Neural cell (in vitro differentiated cells): ENCODE data around the gene RABGGTA. TPM values are rescaled to one million over a fixed set of nuclear protein-coding genes. Genes with fewer than 3 reads are reported as not detected.
A peak's percentile ranks its signal among the peaks of the same experiment; 100 is the strongest.

Experiments used
- H2AFZ ChIP-seq: fragments of 200-600, 300-800 bp; sonication (generic), shearing (Covaris generic); 2 replicates; pipeline ENCODE4 v1.6.0; 2014; ENCODE audit warnings: low read depth, mild to moderate bottlenecking, antibody characterized with exemption, low read length, moderate library complexity
- H3F3A ChIP-seq: fragments of 200-600 bp; shearing (Covaris generic); 2 replicates; pipeline ENCODE4 v1.6.1; 2016; ENCODE audit warnings: mild to moderate bottlenecking, moderate library complexity, mixed read lengths, antibody characterized with exemption, low read length; ENCODE audit not compliant: insufficient read depth, poor library complexity, severe bottlenecking
- H3K27ac ChIP-seq: fragments of 200-600, 300-800 bp; sonication (generic), shearing (Covaris generic); 2 replicates; pipeline ENCODE4 v1.5.1; 2014; ENCODE audit warnings: mild to moderate bottlenecking, low read length, moderate library complexity
- H3K27me3 ChIP-seq: fragments of 300-800, 200-600 bp; sonication (generic), shearing (Covaris generic); 2 replicates; pipeline ENCODE4 v1.6.0; 2014; ENCODE audit warnings: mild to moderate bottlenecking, low read depth, low read length, moderate library complexity; ENCODE audit not compliant: insufficient read depth
- H3K36me3 ChIP-seq: fragments of 300-800, 200-600 bp; sonication (generic), shearing (Covaris generic); 2 replicates; pipeline ENCODE4 v1.5.1; 2014; ENCODE audit warnings: mild to moderate bottlenecking, antibody characterized with exemption, low read length, moderate library complexity; ENCODE audit not compliant: insufficient read depth
- H3K4me2 ChIP-seq: fragments of 300-800, 200-600 bp; sonication (generic), shearing (Covaris generic); 2 replicates; pipeline ENCODE4 v1.6.0; 2014; ENCODE audit warnings: mild to moderate bottlenecking, low read length
- H3K4me3 ChIP-seq: fragments of 300-800, 200-600 bp; sonication (generic), shearing (Covaris generic); 2 replicates; pipeline ENCODE4 v1.5.1; 2014; ENCODE audit warnings: mild to moderate bottlenecking, low read length, moderate library complexity
- H3K79me2 ChIP-seq: fragments of 200-600 bp; shearing (Covaris generic); replicated peaks from 2 replicates; pipeline ENCODE4 v1.6.0; 2014; ENCODE audit warnings: mild to moderate bottlenecking, low read length, moderate library complexity; ENCODE audit not compliant: insufficient read depth
- H3K9ac ChIP-seq: fragments of 300-800, 200-600 bp; sonication (generic), shearing (Covaris generic); 2 replicates; pipeline ENCODE4 v1.6.1; 2016; ENCODE audit warnings: mild to moderate bottlenecking, low read length, mixed read lengths
- H3K9me2 ChIP-seq: fragments of 200-600 bp; shearing (Covaris generic); 2 replicates; pipeline ENCODE4 v1.6.1; 2016; ENCODE audit warnings: mild to moderate bottlenecking, low read length, mixed read lengths; ENCODE audit not compliant: insufficient read depth
- H3K9me3 ChIP-seq: fragments of 200-600, 300-800 bp; sonication (generic), shearing (Covaris generic); 2 replicates; pipeline ENCODE4 v1.6.1; 2016; ENCODE audit warnings: mild to moderate bottlenecking, mixed run types, low read length, moderate library complexity, mixed read lengths
- H4K20me1 ChIP-seq: fragments of 200-600 bp; shearing (Covaris generic); 2 replicates; pipeline ENCODE4 v1.6.1; 2016; ENCODE audit warnings: mild to moderate bottlenecking, mixed run types; ENCODE audit not compliant: insufficient read depth
- EP300 ChIP-seq: fragments of 450-650 bp; conservative IDR thresholded peaks from 2 replicates; pipeline ENCODE4 v1.6.1; 2014; ENCODE audit warnings: antibody characterized with exemption, mild to moderate bottlenecking, moderate library complexity; ENCODE audit not compliant: poor library complexity, severe bottlenecking
- EZH2 ChIP-seq: fragments of 200-600, 300-800 bp; shearing (Covaris generic), sonication (generic); IDR thresholded peaks from 2 replicates; pipeline ENCODE4 v1.6.1; 2014; ENCODE audit warnings: antibody characterized with exemption, low read length, borderline replicate concordance, mild to moderate bottlenecking; ENCODE audit not compliant: insufficient read depth, poor library complexity, severe bottlenecking
- MXI1 ChIP-seq: fragments of 450-650 bp; conservative IDR thresholded peaks from 2 replicates; pipeline ENCODE4 v1.6.1; 2014; ENCODE audit warnings: antibody characterized with exemption, mild to moderate bottlenecking; ENCODE audit not compliant: poor library complexity, severe bottlenecking
- POLR2AphosphoS5 ChIP-seq: IDR thresholded peaks from 2 replicates; pipeline ENCODE4 v1.6.1; 2012
- RAD21 ChIP-seq: fragments of 450-650 bp; conservative IDR thresholded peaks from 2 replicates; pipeline ENCODE4 v1.6.1; 2014; ENCODE audit warnings: antibody characterized with exemption, mild to moderate bottlenecking, moderate library complexity
- SMC3 ChIP-seq: fragments of 450-650 bp; conservative IDR thresholded peaks from 2 replicates; pipeline ENCODE4 v1.6.1; 2014; ENCODE audit warnings: antibody characterized with exemption, mild to moderate bottlenecking, moderate library complexity; ENCODE audit not compliant: poor library complexity
- TAF1 ChIP-seq: IDR thresholded peaks from 2 replicates; pipeline ENCODE4 v1.6.1; 2012; ENCODE audit warnings: low read depth
- polyA plus RNA-seq: library from polyadenylated mRNA; depleted of rRNA; stranded (reverse); fragments of >200 nt; gene quantifications from 2 replicates; pipeline ENCODE4 v1.2.3, GENCODE V29; 2014
- TF ChIP-seq, protein P1 (sequence below): IDR thresholded peaks from 2 replicates; pipeline ENCODE4 v1.6.1; 2012; ENCODE audit warnings: borderline replicate concordance
- TF ChIP-seq, protein P2 (sequence below): fragments of 450-650 bp; IDR thresholded peaks from 2 replicates; pipeline ENCODE4 v1.5.1; 2014; ENCODE audit warnings: antibody characterized with exemption, mild to moderate bottlenecking, moderate library complexity; ENCODE audit not compliant: poor library complexity, severe bottlenecking

The RABGGTA gene
- polyA plus RNA-seq, 1 donor from 2014 or later: 33.2 TPM

DNA sequence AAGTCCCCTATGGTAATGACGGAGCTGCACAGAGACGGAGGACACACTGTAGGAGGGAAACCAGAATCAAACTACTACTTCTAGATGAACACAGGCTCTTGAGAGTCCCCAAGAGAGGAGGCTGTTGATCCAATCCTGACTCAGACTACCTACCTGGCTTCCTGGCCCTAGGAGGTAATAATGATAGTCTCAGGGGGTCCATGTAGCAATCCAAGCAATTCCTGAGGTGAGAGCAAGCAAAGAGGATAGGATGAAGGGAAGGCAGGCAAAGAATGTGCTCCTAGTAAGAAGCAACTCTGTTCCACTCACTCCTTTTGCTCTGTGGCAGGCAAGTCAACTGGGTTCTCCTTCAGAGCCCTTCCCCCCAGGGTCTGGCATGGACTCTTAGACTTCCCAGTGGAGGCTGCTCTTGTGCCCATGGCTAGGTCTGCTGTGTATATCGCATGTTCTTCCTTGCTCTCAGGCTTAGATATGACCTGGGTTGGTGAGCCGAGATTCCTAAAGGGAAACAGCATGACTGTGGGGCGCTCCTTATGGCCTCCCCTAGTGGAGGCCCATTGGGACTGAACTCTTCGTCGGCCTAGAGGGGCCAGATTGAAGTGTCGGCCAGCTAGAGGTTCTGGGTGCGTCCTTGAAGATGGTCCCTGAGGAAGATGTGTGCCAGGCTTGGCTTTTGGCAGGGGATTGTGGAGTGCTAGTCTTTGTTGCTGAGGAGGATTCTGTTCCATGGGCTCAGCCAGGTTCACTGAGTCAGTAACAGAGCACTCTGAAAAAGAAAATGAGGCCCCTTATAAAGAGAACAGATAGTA lies 31.1 kb downstream of the RABGGTA start:
- Histone ChIP-seq H3K9ac (no peak overlapping the region), H3K9me3 (no peaks in the 10 kb centered on the region), H3K4me3 (peak overlapping the region; percentile 79), H3K36me3 (peaks cover 16% of the 10 kb centered on the region), H3F3A (peaks cover 5% of the 10 kb centered on the region), H3K79me2 (peaks cover 21% of the 10 kb centered on the region), H3K27me3 (no peaks in the 10 kb centered on the region), H3K4me2 (peak overlapping the region; percentile 41), H2AFZ (no peak overlapping the region), H3K9me2 (no peaks in the 10 kb centered on the region), H3K27ac (no peak overlapping the region), H4K20me1 (peaks cover 5% of the 10 kb centered on the region)
- no peak for TF ChIP-seq MXI1
- no peak for TF ChIP-seq EZH2
- no peak for TF ChIP-seq SMC3
- no peak for TF ChIP-seq TAF1
- no peak for TF ChIP-seq EP300

DNA sequence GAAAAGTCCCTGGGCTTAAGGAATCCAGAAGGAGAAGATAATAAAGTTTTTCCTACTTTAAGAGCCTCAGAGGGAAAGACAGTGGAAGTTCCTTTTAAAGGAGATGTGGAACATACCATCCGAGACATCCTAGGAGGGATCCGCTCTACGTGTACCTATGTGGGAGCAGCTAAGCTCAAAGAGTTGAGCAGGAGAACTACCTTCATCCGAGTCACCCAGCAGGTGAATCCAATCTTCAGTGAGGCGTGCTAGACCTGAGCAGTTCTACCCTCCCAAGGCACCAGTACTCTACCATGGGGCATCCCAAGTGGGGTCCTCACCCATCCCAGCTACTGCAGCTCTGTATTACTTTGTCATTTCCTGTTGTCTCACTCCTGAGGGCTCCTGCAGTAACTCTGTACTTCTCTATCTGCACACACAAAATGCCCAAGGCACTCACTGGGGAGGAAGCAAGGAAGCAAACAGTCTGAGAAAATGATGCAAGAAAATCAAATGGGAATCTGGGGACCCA lies 32.8 kb downstream of the RABGGTA start:
- Histone ChIP-seq H2AFZ (no peak overlapping the region), H3K79me2 (peaks cover 25% of the 10 kb centered on the region), H3K4me3 (peak overlapping the region; percentile 79), H4K20me1 (peaks cover 5% of the 10 kb centered on the region), H3K9me2 (no peaks in the 10 kb centered on the region), H3K36me3 (peaks cover 16% of the 10 kb centered on the region), H3K27me3 (no peaks in the 10 kb centered on the region), H3K27ac (no peak overlapping the region), H3F3A (peaks cover 3% of the 10 kb centered on the region), H3K9me3 (no peaks in the 10 kb centered on the region), H3K9ac (no peak overlapping the region), H3K4me2 (no peak overlapping the region)
- TF ChIP-seq RAD21: no peak
- TF ChIP-seq MXI1: no peak
- TF ChIP-seq EZH2: no peak
- no peak for TF ChIP-seq EP300
- TF ChIP-seq, protein P1, sequence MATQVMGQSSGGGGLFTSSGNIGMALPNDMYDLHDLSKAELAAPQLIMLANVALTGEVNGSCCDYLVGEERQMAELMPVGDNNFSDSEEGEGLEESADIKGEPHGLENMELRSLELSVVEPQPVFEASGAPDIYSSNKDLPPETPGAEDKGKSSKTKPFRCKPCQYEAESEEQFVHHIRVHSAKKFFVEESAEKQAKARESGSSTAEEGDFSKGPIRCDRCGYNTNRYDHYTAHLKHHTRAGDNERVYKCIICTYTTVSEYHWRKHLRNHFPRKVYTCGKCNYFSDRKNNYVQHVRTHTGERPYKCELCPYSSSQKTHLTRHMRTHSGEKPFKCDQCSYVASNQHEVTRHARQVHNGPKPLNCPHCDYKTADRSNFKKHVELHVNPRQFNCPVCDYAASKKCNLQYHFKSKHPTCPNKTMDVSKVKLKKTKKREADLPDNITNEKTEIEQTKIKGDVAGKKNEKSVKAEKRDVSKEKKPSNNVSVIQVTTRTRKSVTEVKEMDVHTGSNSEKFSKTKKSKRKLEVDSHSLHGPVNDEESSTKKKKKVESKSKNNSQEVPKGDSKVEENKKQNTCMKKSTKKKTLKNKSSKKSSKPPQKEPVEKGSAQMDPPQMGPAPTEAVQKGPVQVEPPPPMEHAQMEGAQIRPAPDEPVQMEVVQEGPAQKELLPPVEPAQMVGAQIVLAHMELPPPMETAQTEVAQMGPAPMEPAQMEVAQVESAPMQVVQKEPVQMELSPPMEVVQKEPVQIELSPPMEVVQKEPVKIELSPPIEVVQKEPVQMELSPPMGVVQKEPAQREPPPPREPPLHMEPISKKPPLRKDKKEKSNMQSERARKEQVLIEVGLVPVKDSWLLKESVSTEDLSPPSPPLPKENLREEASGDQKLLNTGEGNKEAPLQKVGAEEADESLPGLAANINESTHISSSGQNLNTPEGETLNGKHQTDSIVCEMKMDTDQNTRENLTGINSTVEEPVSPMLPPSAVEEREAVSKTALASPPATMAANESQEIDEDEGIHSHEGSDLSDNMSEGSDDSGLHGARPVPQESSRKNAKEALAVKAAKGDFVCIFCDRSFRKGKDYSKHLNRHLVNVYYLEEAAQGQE: no peak
- TF ChIP-seq POLR2AphosphoS5: no peak
- TF ChIP-seq SMC3: no peak
- TF ChIP-seq, protein P2, sequence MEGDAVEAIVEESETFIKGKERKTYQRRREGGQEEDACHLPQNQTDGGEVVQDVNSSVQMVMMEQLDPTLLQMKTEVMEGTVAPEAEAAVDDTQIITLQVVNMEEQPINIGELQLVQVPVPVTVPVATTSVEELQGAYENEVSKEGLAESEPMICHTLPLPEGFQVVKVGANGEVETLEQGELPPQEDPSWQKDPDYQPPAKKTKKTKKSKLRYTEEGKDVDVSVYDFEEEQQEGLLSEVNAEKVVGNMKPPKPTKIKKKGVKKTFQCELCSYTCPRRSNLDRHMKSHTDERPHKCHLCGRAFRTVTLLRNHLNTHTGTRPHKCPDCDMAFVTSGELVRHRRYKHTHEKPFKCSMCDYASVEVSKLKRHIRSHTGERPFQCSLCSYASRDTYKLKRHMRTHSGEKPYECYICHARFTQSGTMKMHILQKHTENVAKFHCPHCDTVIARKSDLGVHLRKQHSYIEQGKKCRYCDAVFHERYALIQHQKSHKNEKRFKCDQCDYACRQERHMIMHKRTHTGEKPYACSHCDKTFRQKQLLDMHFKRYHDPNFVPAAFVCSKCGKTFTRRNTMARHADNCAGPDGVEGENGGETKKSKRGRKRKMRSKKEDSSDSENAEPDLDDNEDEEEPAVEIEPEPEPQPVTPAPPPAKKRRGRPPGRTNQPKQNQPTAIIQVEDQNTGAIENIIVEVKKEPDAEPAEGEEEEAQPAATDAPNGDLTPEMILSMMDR: no peak
- TF ChIP-seq TAF1: no peak
